Testis (tissue), 2 donors: ENCODE data around the gene TMEM138.

Experiments
- CTCF ChIP-seq, 3 experiments: fragments of 450-650 bp in 2 of 3; fragments of 200-600 bp in 1 of 3; sonication (generic) in 1 of 3; IDR thresholded peaks; one replicate each; pipeline ENCODE4 v1.5.1; 2016 to 2019; ENCODE audit warnings: antibody characterized with exemption in 3 of 3, mild to moderate bottlenecking in 2 of 3, moderate library complexity in 1 of 3
- POLR2A ChIP-seq: fragments of 450-650 bp; IDR thresholded peaks from one replicate; pipeline ENCODE4 v1.6.1; 2017; ENCODE audit warnings: antibody characterized with exemption, mild to moderate bottlenecking, moderate library complexity

GRCh38 chr11:61332281-61332796 is 29.8 kb upstream of the TMEM138 start:
- no peak for TF ChIP-seq CTCF (IDR thresholded peaks at IDR 0.05)
- TF ChIP-seq POLR2A = no peak
